PC-9 (cell line): ENCODE measurements around the gene CNKSR3. TPM values are rescaled to one million over a fixed set of nuclear protein-coding genes. Genes with fewer than 3 reads are reported as not detected.

ENCODE experiments used
- BruUV-seq: library from RNA; stranded (reverse); fragments of 400-500 nt; replicated peaks from 2 replicates; lab custom pipeline; 2021; lab: Mats Ljungman, UMichigan
- CTCF ChIA-PET: fragments of 300-600 bp; sonication (Branson Sonifier 250); formaldehyde crosslinking; loops from one replicate; lab custom pipeline; 2022; ENCODE audit warnings: antibody characterized with exemption; lab: Charles Lee
- POLR2A ChIA-PET: fragments of 300-600 bp; sonication (Branson Sonifier 250); formaldehyde crosslinking; loops from one replicate; lab custom pipeline; 2022; ENCODE audit warnings: antibody characterized with exemption; ENCODE audit not compliant: unreplicated experiment; lab: Charles Lee
- DNase-seq, 2 experiments: peaks; one replicate each; pipeline versions ENCODE4 v3.0.0 to v3.0.0-alpha.2; 2015 to 2022; ENCODE audit warnings: mixed read lengths in 1 of 2
- H2AFZ ChIP-seq: fragments of 200-600 bp; sonication (generic); 2 replicates; pipeline ENCODE4 v1.8.1; 2017; ENCODE audit warnings: antibody characterized with exemption
- H3F3A ChIP-seq: fragments of 200-600 bp; sonication (generic); 2 replicates; pipeline ENCODE4 v1.8.1; 2017; ENCODE audit warnings: antibody characterized with exemption, mild to moderate bottlenecking, low read depth; ENCODE audit not compliant: insufficient read depth
- H3K27ac ChIP-seq: fragments of 200-600 bp; sonication (generic); 2 replicates; pipeline ENCODE4 v1.6.1; 2016; ENCODE audit warnings: mixed run types
- H3K27me3 ChIP-seq: fragments of 200-600 bp; sonication (generic); 2 replicates; pipeline ENCODE4 v1.6.1; 2016; ENCODE audit warnings: low read depth, mixed run types; ENCODE audit not compliant: insufficient read depth
- H3K36me3 ChIP-seq: fragments of 200-600 bp; sonication (generic); 2 replicates; pipeline ENCODE4 v1.6.1; 2016; ENCODE audit warnings: low read depth, mixed run types
- H3K4me1 ChIP-seq: fragments of 200-600 bp; sonication (generic); replicated peaks from 2 replicates; pipeline ENCODE4 v1.6.1; 2016; ENCODE audit warnings: mixed run types; ENCODE audit not compliant: insufficient read depth
- H3K4me2 ChIP-seq: fragments of 200-600 bp; sonication (generic); 2 replicates; pipeline ENCODE4 v1.6.1; 2017; ENCODE audit warnings: mixed run types
- H3K4me3 ChIP-seq: fragments of 200-600 bp; sonication (generic); 2 replicates; pipeline ENCODE4 v1.6.1; 2016; ENCODE audit warnings: mixed run types
- H3K79me2 ChIP-seq: fragments of 200-600 bp; sonication (generic); 2 replicates; pipeline ENCODE4 v1.6.1; 2017; ENCODE audit warnings: low read depth, mixed run types
- H3K9me2 ChIP-seq: fragments of 200-600 bp; sonication (generic); 2 replicates; pipeline ENCODE4 v1.8.1; 2017; ENCODE audit warnings: mild to moderate bottlenecking; ENCODE audit not compliant: insufficient read depth
- H3K9me3 ChIP-seq: fragments of 200-600 bp; sonication (generic); 2 replicates; pipeline ENCODE4 v1.8.1; 2016; ENCODE audit warnings: low read depth; ENCODE audit not compliant: insufficient read depth
- H4K20me1 ChIP-seq: fragments of 200-600 bp; sonication (generic); 2 replicates; pipeline ENCODE4 v1.8.1; 2017; ENCODE audit not compliant: insufficient read depth
- EZH2 ChIP-seq: fragments of 200-600 bp; sonication (generic); IDR thresholded peaks from 2 replicates; pipeline ENCODE4 v1.8.0; 2017; ENCODE audit warnings: antibody characterized with exemption, low read depth
- intact Hi-C: fragments of 100-400 bp; cut with micrococcal nuclease; formaldehyde crosslinking; loops from one replicate; pipeline ENCODE4 v1.10.0; 2022; ENCODE audit not compliant: unreplicated experiment
- total RNA-seq: library from RNA; stranded (reverse); gene quantifications from 2 replicates; pipeline ENCODE4 v1.2.3, GENCODE V29; 2021
- TF ChIP-seq, protein P1 (sequence below): fragments of 200-600 bp; sonication (generic); conservative IDR thresholded peaks from 2 replicates; pipeline ENCODE4 v1.6.1; 2017; ENCODE audit warnings: mixed run types, antibody characterized with exemption, mild to moderate bottlenecking, moderate library complexity

Gene CNKSR3
- total RNA-seq, 1 experiment from 2014 or later = 4.7 TPM

DNA sequence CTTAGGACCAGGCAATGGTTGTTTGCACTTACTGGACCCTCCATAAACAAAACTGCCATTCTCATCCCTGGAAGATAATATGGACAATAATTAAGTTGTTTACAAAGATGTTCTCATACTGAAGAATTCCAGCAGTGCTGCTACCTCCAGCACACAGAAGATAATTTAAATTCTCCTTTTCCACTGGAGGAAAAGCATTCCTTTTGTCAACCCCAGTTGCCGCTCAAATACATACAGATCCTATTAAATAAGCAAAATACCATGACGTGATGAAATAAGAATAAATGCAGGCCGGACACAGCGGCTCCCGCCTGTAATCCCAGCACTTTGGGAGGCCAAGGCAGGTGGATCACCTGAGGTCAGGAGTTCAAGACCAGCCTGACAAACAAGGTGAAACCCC, 99.4 kb downstream of the CNKSR3 start:
- Histone ChIP-seq H3K27ac (peak overlapping the region; percentile 67), H3K4me1 (peaks cover 17% of the 10 kb centered on the region), H4K20me1 (no peaks in the 10 kb centered on the region), H3K36me3 (no peaks in the 10 kb centered on the region), H3K79me2 (no peaks in the 10 kb centered on the region), H3K4me2 (peak overlapping the region; percentile 55), H3K9me2 (no peaks in the 10 kb centered on the region), H3K9me3 (no peaks in the 10 kb centered on the region), H3K27me3 (no peaks in the 10 kb centered on the region), H3K4me3 (no peak overlapping the region), H2AFZ (no peak overlapping the region), H3F3A (peaks cover 20% of the 10 kb centered on the region)
- ChIA-PET CTCF (no interaction called here), POLR2A (interaction anchor here (0.6 kb wide), 1 partner anchor 23 kb away, joined by 4 read pairs; no protein-coding TSS in a partner anchor)
- no peak for DNase-seq
- intact Hi-C loops = loop anchor here (2.0 kb wide), 1 partner anchor 98 kb away; no protein-coding TSS in a partner anchor
- no TSS peak for BruUV-seq
- TF ChIP-seq, protein P1, sequence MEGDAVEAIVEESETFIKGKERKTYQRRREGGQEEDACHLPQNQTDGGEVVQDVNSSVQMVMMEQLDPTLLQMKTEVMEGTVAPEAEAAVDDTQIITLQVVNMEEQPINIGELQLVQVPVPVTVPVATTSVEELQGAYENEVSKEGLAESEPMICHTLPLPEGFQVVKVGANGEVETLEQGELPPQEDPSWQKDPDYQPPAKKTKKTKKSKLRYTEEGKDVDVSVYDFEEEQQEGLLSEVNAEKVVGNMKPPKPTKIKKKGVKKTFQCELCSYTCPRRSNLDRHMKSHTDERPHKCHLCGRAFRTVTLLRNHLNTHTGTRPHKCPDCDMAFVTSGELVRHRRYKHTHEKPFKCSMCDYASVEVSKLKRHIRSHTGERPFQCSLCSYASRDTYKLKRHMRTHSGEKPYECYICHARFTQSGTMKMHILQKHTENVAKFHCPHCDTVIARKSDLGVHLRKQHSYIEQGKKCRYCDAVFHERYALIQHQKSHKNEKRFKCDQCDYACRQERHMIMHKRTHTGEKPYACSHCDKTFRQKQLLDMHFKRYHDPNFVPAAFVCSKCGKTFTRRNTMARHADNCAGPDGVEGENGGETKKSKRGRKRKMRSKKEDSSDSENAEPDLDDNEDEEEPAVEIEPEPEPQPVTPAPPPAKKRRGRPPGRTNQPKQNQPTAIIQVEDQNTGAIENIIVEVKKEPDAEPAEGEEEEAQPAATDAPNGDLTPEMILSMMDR = no peak
- TF ChIP-seq EZH2 = no peak

DNA sequence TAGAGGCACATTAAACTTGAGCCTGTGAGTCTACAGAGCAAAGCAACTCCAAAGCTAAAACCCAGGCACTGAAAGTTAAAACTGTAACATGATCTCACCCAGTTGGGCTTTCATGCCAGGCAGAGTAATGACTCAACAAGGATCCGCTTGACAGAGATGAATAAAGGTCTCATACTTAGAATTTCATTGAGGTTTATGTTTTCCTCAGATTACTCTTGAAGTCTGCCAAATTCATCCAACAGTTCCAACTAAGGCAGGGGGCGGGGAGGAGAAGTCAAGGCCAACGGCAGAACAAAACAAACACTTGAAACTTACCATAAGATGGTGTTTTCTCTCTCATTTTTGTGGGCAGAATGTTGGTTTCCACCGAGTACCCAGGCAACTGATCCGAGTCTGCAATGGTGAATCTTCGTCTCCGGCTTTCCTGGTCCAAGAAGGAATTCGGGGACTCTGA, 99.8 kb downstream of the CNKSR3 start:
- H4K20me1 ChIP-seq = no peaks in the 10 kb centered on the region
- no peaks in the 10 kb centered on the region for H3K27me3 ChIP-seq
- H3K4me2 ChIP-seq = peak overlapping the region; percentile 55
- ChIA-PET POLR2A (interaction anchor here (0.6 kb wide), 1 partner anchor 22 kb away, joined by 4 read pairs; no protein-coding TSS in a partner anchor), CTCF (no interaction called here)
- no peaks in the 10 kb centered on the region for H3K9me3 ChIP-seq
- no peaks in the 10 kb centered on the region for H3K36me3 ChIP-seq
- peak overlapping the region; percentile 67 for H3K27ac ChIP-seq
- peaks cover 20% of the 10 kb centered on the region for H3F3A ChIP-seq
- no TSS peak for BruUV-seq
- DNase-seq = peak; percentile 54 to 84
- peaks cover 17% of the 10 kb centered on the region for H3K4me1 ChIP-seq
- TF ChIP-seq EZH2 = no peak
- TF ChIP-seq, protein P1 = no peak
- H2AFZ ChIP-seq = no peak overlapping the region; the same call in 1 of the 2 replicates
- intact Hi-C loops = loop anchor here (2.0 kb wide), 1 partner anchor 98 kb away; no protein-coding TSS in a partner anchor
- no peaks in the 10 kb centered on the region for H3K9me2 ChIP-seq
- no peak overlapping the region for H3K4me3 ChIP-seq
- H3K79me2 ChIP-seq = no peaks in the 10 kb centered on the region

DNA sequence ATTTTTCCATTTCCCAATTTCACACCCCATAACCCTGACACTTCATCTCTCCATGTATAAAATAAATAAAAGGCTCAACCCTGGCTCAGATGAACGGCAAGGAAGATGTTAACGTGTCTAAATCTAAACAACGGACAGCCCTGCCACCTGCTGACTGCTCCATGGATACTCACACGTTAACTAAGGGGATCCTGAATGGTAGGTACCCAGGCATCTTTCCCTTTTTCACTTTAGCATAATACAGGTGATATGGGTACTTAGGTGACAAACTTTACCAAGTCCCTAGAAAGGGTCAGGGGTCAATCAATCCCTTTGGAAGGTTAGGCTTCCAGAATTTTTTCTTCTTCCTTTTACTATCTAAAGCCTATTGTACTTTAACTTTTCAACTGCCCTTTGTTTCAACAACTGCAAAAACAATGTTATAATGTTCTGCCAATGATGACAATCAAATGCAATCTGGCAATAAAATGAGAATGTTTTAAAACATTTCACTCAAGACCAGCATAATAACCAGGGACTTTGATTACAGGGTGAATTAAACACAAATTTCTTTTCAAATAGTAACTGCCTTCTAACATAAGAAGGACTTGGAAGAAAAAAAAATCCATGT, 101.5 kb downstream of the CNKSR3 start:
- no peak overlapping the region for H3K4me3 ChIP-seq
- H3K79me2 ChIP-seq = no peaks in the 10 kb centered on the region
- DNase-seq = no peak
- H3K9me2 ChIP-seq = no peaks in the 10 kb centered on the region
- intact Hi-C loops = loop anchor here (10.0 kb wide), 1 partner anchor 254 kb away; no protein-coding TSS in a partner anchor
- no peak overlapping the region for H2AFZ ChIP-seq
- TF ChIP-seq EZH2 = no peak
- TF ChIP-seq, protein P1 = no peak
- H3K27me3 ChIP-seq = no peaks in the 10 kb centered on the region
- peaks cover 20% of the 10 kb centered on the region for H3F3A ChIP-seq
- POLR2A ChIA-PET = no interaction called here
- H3K4me1 ChIP-seq = peaks cover 19% of the 10 kb centered on the region
- H3K4me2 ChIP-seq = no peak overlapping the region
- no peaks in the 10 kb centered on the region for H3K9me3 ChIP-seq
- CTCF ChIA-PET = no interaction called here
- H4K20me1 ChIP-seq = no peaks in the 10 kb centered on the region
- H3K36me3 ChIP-seq = no peaks in the 10 kb centered on the region
- no TSS peak for BruUV-seq
- no peak overlapping the region for H3K27ac ChIP-seq
